K562 (cell line): ENCODE data around the gene FRMD4B.

ENCODE experiments used
- MAZ ChIP-seq, 2 experiments: fragments of 450-650 bp in 1 of 2; sonication (generic) in 1 of 2; formaldehyde crosslinking; IDR thresholded peaks in 1 of 2; conservative IDR thresholded peaks in 1 of 2; 2 replicates each; pipeline versions ENCODE4 v1.4.0 to v1.5.0; 2020; ENCODE audit warnings: mild to moderate bottlenecking in 1 of 2, missing genetic modification reagents in 1 of 2
- MLX ChIP-seq, 2 experiments: fragments of 450-650 bp in 1 of 2; sonication (generic) in 1 of 2; formaldehyde crosslinking; conservative IDR thresholded peaks; 2 replicates each; pipeline versions ENCODE4 v1.4.0 to v1.8.1; 2020 to 2022; ENCODE audit warnings: mild to moderate bottlenecking in 1 of 2, missing genetic modification reagents in 1 of 2
- NFRKB ChIP-seq: fragments of 450-650 bp; IDR thresholded peaks from 2 replicates; pipeline ENCODE4 v1.6.1; 2016; ENCODE audit warnings: low read depth

DNA sequence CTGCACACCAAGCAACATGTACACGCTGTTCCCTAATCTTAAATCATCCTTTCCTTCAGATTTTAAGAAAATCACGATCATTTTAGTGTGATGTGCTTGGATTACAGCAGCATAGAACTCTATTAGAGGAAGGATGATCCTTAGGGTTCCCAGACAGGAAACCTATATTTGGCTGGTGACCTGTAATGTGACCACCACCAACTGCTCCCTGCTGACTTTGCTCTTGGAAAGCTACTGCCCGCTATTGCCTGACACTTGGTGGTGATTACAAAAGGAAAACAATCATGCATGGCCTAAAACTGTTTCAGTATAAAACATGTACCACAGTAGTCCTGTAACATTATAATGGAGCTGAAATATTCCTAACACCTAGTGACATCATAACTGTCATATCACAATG, 236.3 kb downstream of the FRMD4B start:
- TF ChIP-seq MAZ (CRISPR knock-in tag; conservative IDR thresholded peaks at IDR 0.05 in 1 of 2, IDR thresholded peaks at IDR 0.05 in 1 of 2) = no peak
- TF ChIP-seq MLX (CRISPR knock-in tag; conservative IDR thresholded peaks at IDR 0.05) = no peak
- TF ChIP-seq NFRKB = no peak
